Measurements from ENCODE around the gene NDRG4.
A peak's percentile ranks its signal among the peaks of the same experiment; 100 is the strongest.

Gene NDRG4

GRCh38 chr16:58543685-58544084, 43.7 kb downstream of the NDRG4 start:
- no peak for DNase-seq (ENCODE audit: low read depth, low spot score)

- DNase-seq (ENCODE audit: low read depth, low spot score), result no peak
These were observed 48.4 kb downstream of the NDRG4 start for GRCh38 chr16:58548378-58548777.

GRCh38 chr16:58551496-58551895, 51.6 kb downstream of the NDRG4 start:
- DNase-seq (ENCODE audit: low read depth, low spot score), result peak; percentile 3

GRCh38 chr16:58556678-58557077, 56.7 kb downstream of the NDRG4 start:
- peak; percentile 17 for DNase-seq (ENCODE audit: low read depth, low spot score)
